ENCODE data around the gene GAREM1.

GAREM1 gene

DNA sequence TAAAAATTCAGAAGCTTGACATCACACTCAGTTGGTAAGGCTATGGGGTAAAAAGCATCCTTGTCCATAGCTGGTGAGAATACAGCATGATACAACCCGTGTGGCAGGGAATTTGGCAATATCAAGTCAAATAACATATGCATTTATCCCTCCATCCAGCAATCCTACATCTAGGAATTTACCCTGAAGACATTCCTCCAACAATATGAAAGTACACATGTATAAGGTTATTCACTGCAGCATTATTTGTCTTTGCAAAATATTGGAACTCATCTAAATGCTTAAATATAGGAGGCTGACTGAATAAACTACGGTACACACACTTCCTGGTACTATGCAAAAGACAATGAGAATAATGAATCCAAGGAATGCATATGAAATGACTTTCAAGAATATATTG lies 179.9 kb downstream of the GAREM1 start:
- DNase-seq (ENCODE audit: low spot score), result no peak

DNA sequence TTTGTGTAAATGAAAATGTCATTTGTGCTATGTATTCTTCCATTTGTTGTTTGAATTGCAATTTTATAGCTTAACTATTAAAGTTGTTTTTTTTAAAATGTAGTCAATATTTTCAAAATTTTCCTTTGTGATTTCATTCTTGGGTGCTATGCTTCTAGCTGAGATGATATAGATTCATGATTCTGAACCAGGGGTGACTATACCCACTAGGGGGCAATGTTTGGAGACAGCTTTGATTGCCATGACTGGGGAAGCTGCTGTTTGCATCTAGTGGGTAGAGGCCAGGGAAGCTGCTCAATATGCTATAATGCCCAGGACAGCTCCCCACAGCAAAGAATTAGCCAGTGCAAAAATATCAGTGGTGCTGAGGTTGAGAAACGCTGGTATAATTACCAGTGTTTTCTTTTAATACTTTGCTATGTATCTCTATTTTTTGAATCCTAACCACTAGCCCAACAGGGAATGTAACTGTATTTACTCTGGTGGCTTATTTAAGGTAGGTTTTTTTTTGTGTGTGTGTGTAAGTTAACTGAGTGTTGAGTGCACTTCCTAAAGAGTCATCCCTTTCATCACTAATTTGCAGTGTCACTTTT lies 181.1 kb downstream of the GAREM1 start:
- DNase-seq (ENCODE audit: low spot score), result peak; percentile 21

DNA sequence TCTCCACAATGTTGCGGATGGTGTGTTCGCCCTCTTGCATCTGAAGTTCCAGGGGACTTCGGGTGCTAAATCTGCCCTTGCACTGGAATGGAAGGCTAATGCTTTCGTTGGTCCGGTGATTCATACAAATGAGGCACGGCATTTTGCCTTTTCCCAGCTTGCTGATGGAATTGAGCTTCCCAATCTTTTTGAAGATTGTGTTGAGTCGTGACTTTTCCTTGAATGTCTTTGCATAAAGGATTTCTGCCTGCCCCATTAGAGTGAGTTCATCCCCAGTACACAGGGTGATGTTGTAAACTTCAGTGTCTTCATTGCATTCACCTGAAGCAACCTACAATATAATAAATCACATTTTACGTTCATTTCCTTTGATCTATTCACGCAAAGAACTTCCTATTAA lies 182.8 kb downstream of the GAREM1 start:
- DNase-seq (ENCODE audit: low spot score), result no peak

DNA sequence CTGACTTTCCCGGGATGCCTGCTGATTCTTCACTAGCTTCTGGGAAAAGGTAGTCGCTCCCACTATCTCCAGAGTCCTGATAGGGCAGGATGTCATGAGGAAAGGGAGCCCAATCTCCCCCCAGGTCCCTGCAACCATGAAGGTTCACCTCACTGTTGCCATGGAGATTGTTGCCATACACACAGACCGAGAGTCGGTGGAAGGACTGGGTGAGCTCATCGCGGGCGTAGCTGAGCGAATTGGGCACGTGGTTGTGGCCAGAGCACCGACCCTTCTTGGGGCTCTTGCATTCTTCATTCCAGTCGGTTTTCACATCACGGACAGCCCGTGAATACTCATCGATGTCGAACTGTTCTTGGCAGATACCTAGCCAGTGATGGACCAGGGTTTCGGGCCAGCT lies 183.4 kb downstream of the GAREM1 start:
- DNase-seq (ENCODE audit: low spot score), result no peak

DNA sequence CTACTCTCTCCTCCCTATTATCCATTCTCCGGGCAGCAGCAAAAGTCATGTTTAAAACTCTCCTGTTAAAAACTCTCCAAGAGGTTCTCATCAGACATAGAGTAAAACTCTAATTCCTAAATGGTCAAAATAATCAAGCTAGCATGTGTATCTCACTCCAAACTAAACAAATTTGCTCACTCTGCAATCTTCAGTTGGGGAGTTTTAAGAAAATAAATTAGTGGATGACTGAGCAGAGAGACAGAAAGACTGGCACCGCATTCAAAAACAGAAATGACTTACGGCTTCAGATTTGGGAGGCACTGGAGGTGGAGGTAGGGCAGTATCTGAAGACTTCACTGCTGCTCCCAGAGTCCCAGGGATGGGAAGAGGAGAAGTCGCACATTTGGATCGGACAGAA lies 183.9 kb downstream of the GAREM1 start:
- DNase-seq (ENCODE audit: low spot score), result no peak

DNA sequence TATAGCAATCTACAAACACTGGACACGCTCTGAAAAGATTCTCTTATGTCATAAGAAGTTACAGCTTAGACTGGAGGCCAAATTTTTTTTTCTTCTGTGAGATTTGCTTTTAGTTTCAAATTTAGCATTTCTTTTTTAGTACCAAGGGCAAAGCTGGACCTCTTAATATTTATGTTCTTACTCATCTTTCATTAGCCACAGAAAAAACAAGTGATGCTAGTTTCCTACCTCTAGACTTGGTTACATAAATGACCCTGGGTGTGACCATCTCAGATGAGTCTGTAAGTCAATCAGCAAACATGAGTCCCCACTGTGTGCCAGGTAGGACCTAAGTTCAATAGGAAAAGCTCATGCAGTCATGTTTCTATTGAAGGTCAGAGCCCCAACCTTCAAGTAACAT lies 186.4 kb downstream of the GAREM1 start:
- no peak for DNase-seq (ENCODE audit: low spot score)

DNA sequence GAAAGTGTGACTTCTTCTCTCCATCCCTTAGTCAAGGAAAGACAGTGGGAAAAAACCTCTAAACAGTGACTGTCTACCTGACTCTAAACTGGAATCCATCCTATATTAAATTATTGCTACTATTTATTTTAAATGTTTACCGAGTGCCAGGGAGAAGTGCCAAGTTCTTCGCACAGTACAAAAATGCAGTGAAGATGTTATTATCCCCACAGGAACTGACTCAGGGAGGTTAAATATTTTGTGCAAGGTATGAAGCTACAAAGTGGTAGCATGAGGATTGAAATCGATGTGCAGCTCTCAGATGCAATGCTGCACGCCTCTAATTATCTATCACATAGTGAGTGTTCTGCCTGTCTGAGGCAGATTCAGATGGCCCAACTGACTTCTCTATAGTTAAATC lies 189.8 kb downstream of the GAREM1 start:
- DNase-seq (ENCODE audit: low spot score), result no peak

DNA sequence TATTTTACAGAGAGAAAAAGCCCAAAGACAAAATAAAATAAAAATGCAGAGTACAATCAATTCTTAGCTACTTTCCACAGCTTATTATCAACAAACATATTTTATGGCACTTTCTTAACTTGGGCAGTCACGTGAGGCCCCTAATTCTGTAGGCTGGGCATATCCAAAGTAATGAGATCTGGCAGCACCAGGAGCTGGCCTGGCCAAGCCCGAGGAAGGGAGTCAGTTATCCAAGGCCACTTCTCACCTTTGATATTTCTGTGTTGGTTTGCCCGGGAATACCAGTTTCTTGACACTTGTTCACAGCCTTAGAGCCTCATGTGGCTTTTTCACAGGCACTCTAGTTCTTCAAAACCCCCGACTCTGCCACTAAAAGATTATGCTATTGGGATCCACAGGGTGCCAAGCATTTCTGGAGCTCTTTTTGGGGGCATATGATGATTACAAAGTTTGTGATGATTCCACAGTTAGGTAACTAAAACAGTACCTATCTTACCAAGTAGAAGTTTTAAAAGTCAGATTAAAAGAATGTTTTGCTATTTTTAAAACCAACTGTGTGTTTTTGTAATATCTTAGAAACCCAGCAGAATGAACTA lies 190.4 kb downstream of the GAREM1 start:
- DNase-seq (ENCODE audit: low spot score), result no peak

DNA sequence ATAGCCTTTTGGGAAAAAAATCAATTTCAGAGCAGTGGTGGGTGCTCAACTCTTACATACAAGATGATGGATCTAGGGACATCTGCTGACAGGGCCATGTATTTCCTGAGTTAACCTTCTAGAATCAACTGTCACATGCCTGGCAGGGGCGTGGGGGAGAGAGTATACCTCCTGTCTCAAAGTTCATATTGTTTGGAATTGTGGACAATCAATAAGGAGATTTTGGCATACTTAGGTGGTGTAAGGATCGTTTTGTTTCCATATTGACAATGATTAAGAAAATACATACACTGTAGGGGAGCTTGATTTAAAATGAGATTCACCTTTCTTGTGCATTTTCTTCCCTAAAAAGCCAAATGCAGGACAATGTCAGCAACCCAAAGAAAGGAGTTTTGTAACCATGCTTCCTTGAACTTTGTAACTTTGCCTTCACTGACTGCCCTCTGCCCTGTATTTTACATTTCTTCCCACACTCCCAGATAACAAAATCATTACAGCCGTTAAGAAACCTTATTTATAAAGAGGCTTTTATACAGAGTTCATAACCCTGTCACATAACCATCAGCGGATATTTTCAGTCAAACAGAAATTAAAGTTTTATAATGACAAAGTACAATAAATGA lies 192.4 kb downstream of the GAREM1 start:
- no peak for DNase-seq (ENCODE audit: low spot score)

DNA sequence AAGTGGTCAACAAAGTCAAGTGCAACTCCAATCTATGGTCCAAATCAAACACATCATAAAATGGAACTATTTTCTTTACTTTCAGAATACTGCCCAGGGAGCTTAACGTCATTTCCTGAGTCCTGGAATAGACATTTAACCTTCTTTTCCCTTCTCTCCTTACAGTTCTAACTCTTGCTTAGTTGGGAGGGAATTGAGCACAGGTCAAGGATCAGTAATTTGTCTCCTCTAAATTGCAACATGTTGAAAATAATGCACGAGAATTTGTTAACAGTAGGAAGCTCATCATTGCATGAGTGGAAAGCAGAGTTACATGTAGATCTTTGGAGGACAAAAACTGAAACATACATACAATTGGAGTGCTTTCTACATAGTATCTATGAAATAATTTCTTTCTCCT lies 193.1 kb downstream of the GAREM1 start:
- no peak for DNase-seq (ENCODE audit: low spot score)

DNA sequence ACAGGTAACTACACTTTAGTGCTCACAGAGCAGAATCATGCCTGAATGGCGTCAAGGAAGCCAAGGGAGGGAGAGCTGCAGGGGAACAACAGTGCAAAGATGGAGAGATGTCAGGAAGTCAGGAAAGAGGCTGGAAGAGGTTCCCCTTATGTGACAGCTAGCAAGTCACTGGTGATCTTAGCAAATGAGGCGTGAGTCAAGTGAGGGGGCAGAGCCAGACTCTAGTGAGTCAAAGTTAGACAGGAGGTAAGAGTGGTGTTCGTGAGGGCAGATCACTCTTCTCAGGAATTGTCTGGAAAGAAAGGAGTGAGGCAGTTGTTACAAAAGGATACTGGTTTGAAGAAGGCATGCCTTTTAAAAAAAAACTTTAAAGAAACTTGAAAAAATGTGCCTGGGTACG lies 193.8 kb downstream of the GAREM1 start:
- DNase-seq (ENCODE audit: low spot score), result no peak

DNA sequence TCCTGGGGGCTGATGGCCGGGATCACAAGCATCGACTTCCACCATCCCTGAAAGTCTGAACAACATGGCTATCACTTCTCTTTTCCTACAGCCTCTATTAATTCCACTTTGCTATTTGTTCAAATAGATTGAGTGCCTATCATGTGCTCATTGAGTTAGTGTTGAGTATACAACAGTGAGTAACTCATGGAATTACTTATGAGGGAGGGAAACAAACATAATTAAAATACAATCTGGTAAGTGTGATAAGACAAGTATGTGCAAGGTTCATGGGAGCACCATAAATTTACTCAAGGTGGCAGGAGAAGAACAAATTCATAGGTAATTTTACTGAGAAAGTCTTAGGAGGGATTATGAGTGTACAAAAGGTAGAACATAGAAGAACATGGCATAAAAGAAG lies 194.4 kb downstream of the GAREM1 start:
- DNase-seq (ENCODE audit: low spot score), result no peak

DNA sequence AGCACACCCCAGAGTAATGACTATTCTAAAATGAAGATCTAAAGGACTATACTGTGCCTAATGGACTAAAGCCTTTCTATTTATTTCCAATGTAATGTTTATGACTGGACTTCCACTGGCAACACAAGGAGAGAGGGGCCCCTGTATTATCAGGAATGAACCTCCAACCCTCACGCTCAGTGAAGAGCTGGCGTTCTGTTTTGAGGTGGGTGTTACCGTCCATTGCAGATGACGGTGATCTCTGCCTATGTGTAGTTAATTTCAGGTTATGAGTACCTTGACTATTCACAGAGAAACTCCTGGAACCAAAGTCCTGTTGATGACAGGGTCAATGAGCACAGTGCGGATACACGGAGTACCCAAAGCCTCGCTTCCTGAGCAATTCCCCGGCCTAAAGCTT lies 195.5 kb downstream of the GAREM1 start:
- DNase-seq (ENCODE audit: low spot score), result no peak

DNA sequence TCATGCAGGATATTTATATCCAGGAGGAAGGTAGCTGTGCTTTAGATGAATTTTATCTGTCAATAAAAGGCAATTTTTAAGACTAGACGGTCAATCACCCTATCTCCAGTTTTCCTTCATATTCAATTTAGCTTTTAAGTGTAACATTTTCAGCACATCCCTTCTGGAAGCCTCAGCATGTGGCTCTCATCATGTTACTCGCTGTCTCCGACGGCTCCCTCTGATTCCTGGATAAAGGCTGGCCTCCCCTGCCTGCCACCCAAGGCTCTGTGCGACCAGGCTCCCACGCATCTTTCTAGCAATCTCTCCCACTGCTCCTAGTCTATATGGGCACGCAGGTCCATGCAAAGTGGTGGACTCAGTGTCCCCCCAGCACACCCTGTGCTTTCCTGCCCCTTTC lies 196.4 kb downstream of the GAREM1 start:
- DNase-seq (ENCODE audit: low spot score), result no peak

DNA sequence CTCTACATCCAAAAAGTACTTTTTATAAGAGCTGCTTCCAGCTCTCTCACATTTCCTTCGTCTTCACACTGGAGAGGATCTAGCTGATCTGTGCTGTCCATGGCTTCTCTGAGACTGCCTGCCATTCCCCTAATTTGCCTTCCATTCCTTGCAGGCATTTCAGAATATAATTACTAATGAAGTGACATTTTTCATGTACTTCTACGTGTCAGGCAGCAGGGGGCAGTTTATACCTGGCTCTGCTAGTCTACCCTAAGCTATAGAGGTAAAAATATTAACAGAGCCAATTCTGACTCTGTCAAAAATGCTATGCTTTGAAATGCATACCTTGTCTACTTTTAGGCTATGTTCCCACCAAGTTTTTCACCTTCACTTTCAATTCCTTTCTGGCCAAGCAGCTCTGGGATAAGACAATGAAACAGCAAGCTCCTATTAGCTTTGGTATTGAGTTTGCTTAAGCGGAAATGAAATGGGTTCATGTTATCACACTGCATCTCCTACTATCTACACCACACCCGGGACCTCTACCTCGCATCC lies 198.9 kb downstream of the GAREM1 start:
- no peak for DNase-seq (ENCODE audit: low spot score)

DNA sequence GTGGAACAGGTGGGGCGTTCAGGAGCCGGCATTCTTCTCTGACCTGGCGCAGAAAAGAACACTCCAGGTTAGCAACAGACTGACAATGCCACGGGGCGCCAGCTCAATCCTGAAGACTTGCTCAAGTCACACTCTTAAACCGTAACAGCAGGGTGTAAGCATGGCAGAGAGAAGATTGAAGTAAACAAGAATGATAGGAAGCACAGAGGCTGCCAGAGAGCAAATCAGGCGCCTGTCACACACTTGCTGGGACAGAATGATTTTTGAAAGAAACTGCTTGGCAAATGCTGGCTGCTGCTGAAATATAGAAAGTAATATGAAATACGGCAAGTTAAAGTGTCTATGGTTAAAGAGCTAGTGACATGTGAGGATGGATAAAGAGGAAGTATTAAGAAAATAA lies 200.3 kb downstream of the GAREM1 start:
- DNase-seq (ENCODE audit: low spot score), result no peak

DNA sequence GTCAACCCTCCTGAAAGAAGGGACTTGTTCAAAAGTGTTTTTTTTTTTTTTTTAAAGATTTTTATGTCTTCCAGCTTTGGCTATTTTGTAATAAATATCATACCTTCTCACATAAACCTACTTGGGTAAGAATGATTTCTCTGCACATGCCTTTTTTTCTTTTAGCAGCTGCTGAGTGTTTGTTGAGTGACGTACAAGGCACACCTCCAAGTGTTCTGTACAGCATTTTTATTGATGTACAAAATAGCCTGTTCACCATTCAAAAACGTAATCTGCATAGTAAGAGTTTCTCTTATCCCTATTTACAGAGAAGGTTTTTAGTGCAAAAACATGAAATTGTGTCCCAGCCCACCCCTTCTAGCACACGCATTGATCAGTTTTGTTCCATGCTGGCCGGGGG lies 203.2 kb downstream of the GAREM1 start:
- no peak for DNase-seq (ENCODE audit: low spot score)

DNA sequence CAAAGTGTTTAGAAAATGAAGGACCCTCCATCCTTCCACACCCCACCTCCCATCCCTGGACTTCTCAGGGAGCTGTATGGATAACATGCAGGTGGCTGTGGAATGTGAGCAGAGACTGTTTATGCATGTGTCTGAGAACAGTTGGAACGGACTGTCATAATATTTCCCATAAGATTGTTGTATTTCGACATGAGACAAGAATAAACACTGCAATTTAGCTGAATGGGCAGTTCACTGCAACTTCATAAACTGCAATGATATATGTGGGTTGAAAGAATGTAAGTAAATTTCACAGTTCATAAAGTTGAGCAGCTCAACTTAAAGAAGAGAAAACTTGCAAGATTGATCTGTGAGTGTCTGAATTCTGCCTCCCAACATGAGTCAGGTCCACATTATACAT lies 206.3 kb downstream of the GAREM1 start:
- no peak for DNase-seq (ENCODE audit: low spot score)

DNA sequence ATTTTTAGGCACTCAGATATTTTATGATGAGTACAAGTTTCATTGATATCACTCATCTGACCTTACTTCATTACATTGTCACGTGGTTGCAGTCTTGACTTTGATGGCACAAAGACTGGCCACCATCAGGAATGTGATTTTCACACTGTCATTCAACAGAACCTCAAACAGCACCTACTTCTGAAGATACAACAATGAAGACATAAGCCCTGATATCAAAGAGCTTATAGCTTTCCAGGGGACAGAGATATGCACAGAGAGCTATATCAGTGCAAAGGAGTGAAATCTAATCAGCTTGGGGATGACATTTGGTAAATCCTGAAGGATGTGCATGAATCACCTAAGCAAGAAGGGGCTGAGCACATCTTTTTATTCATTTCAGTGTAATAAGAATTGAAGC lies 208.6 kb downstream of the GAREM1 start:
- no peak for DNase-seq (ENCODE audit: low spot score)

DNA sequence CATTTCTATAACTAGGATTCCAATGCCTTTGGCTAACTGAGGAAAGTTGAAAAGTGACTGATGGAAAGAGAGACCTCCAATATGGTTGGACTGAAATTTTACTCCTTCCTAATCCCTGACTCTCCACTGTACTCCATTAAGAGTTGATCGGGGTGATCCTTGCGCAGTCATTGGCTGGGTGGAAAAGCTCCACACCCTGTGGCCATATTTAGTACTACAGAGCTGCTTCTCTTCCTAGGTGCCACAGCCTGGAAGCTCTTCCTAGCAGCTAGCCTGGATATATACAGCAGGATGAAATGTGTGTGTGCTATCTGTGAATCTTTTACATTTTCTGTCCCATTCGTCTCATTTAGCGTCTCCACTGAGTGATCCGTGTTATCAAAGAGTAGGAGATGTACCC lies 209.7 kb downstream of the GAREM1 start:
- DNase-seq (ENCODE audit: low spot score), result no peak

DNA sequence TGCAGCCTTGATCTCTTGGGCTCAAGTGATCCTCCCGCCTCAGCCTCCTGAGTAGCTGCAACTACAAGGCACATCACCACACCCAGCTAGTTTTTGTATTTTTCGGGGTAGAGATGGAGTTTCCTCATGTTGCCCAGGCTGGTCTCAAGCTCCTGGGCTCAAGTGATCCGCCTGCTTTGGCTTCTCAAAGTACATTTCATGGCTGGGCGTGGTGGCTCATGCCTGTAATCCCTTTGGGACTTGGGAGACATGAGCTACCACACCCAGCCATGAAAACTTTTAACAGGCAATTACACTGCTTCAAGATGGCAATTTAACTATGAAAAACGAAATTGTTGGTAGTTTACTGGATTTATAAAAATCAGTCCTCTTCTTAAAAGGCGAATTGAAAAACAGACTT lies 211.1 kb downstream of the GAREM1 start:
- no peak for DNase-seq (ENCODE audit: low spot score)

DNA sequence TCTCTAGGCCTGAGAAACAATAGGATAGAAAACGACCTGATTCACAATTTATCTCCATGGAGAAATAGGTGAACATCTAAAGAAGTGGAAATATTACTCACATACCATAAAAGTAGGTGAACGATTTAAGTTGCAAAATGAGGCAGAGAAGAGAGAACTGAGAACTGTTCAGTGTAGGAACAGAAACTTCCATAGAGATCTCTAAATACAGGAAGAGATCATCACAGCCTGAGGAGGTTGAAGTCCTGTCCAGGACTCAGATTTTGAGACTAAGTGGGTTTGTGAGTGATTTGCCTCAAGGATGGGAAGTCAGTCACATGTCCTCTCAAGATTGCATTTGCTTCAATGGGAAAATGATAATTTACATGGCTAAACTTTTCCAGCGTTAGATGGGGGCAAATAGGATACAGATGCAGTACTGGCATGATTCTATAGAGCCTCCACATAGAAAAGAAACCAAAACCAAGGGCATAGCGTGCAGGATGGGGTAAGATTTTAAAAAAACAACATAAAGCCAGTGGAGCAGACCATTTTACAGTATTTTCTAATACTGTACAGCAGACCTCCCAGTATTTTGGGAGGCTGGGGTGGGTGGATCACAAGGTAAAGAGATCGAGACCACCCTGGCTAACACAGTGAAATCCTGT lies 212.0 kb downstream of the GAREM1 start:
- DNase-seq (ENCODE audit: low spot score), result no peak

DNA sequence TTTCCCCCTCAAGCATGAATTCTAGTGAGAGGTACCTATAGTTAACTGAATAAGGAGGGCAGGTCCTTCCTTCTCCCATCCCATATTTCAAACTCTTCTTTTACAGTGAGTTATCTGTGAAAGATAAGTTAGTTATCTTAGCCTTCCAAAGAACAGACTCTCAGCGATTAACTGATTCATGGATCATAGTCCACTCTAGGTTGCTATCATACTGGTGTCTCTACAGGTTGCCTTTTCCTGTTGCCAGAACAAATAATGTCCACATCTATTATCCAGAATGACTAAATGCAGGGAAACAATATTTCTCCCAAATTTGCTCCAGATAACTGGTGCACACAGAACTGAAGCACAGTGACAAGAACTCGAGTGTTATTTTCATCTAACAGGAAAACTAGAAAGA lies 212.5 kb downstream of the GAREM1 start:
- DNase-seq (ENCODE audit: low spot score), result no peak
